Vagina (tissue), 1 donor: ENCODE data around the gene POPDC3. TPM values are rescaled to one million over a fixed set of nuclear protein-coding genes. Genes with fewer than 3 reads are reported as not detected.

Experiments used
- total RNA-seq: library from RNA; depleted of rRNA; stranded (reverse); fragments of >200 nt; gene quantifications from one replicate; pipeline ENCODE4 v1.2.3, GENCODE V29; 2016

POPDC3 gene
- total RNA-seq, 1 donor from 2014 or later = not detected

Other genes with a start within 250 kb of the POPDC3 start
- not detected for gene LIN28B, start 222.9 kb downstream of the POPDC3 start, total RNA-seq
- 19.2 TPM for gene PREP, start 223.1 kb upstream of the POPDC3 start, total RNA-seq